Measurements from ENCODE around the gene NOX5. TPM values are rescaled to one million over a fixed set of nuclear protein-coding genes. Genes with fewer than 3 reads are reported as not detected.

Gene NOX5
- total and polyA plus RNA-seq, 4 donors = under 0.01 to 0.08 (median 0.01) TPM

DNA sequence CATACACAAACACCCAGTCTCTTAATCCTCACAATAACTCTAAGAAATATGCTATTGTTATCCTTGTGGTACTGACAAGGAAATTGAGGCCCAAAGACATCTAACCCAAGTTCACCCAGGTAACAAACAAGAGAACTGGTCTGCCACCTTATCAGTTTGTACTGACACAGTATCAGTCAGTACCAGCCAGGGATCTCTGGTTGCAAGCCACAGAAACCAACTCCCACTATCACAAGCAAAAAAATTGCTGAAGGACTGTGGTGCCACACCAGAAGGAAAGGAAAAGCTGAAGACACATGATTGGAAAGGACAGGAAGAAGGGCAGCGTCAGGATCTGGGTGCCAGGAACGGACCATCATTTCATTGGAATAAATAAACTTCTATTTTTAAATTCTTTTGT is 82.1 kb downstream of the NOX5 start:
- Histone ChIP-seq H3K4me3 (ENCODE audit: low read depth in 1 of 3, low read length in 3 of 3) (no peak overlapping the region), H3K9ac (ENCODE audit: low read depth in 1 of 2, low read length in 2 of 2) (no peak overlapping the region), H3K36me3 (ENCODE audit: control insufficient read depth in 4 of 4, insufficient read depth in 3 of 4, low read depth in 1 of 4, low read length in 3 of 4) (no peaks in the 10 kb centered on the region), H3K4me1 (ENCODE audit: control insufficient read depth in 4 of 4, insufficient read depth in 4 of 4, low read length in 3 of 4) (no peaks in the 10 kb centered on the region), H3K9me3 (ENCODE audit: control insufficient read depth in 4 of 4, low read length in 3 of 4) (no peaks in the 10 kb centered on the region), H3K27ac (ENCODE audit: low read depth in 1 of 2, low read length in 2 of 2) (no peak overlapping the region), H3K27me3 (ENCODE audit: control insufficient read depth in 4 of 4, insufficient read depth in 4 of 4, low read length in 3 of 4) (no peaks in the 10 kb centered on the region)
- 86% methylated on average over 2 of the region's 2 CpGs for WGBS
- TF ChIP-seq JUND (IDR thresholded peaks at IDR 0.05) (no peak), HNF4G (IDR thresholded peaks at IDR 0.05) (no peak), FOXA2 (IDR thresholded peaks at IDR 0.05) (no peak), EGR1 (IDR thresholded peaks at IDR 0.05; ENCODE audit: low read depth in 2 of 2) (no peak), RAD21 (IDR thresholded peaks at IDR 0.05) (no peak), GABPA (IDR thresholded peaks at IDR 0.05 in 1 of 2, conservative IDR thresholded peaks at IDR 0.05 in 1 of 2) (no peak), TAF1 (conservative IDR thresholded peaks at IDR 0.05) (no peak), RXRA (IDR thresholded peaks at IDR 0.05) (no peak), FOXA1 (IDR thresholded peaks at IDR 0.05) (no peak), YY1 (IDR thresholded peaks at IDR 0.05) (no peak), HNF4A (conservative IDR thresholded peaks at IDR 0.05) (no peak)
- TF ChIP-seq, protein P1, sequence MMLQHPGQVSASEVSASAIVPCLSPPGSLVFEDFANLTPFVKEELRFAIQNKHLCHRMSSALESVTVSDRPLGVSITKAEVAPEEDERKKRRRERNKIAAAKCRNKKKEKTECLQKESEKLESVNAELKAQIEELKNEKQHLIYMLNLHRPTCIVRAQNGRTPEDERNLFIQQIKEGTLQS (IDR thresholded peaks at IDR 0.05) = no peak
- TF ChIP-seq, protein P2, sequence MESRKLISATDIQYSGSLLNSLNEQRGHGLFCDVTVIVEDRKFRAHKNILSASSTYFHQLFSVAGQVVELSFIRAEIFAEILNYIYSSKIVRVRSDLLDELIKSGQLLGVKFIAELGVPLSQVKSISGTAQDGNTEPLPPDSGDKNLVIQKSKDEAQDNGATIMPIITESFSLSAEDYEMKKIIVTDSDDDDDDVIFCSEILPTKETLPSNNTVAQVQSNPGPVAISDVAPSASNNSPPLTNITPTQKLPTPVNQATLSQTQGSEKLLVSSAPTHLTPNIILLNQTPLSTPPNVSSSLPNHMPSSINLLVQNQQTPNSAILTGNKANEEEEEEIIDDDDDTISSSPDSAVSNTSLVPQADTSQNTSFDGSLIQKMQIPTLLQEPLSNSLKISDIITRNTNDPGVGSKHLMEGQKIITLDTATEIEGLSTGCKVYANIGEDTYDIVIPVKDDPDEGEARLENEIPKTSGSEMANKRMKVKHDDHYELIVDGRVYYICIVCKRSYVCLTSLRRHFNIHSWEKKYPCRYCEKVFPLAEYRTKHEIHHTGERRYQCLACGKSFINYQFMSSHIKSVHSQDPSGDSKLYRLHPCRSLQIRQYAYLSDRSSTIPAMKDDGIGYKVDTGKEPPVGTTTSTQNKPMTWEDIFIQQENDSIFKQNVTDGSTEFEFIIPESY (IDR thresholded peaks at IDR 0.05) = no peak
- TF ChIP-seq, protein P3, sequence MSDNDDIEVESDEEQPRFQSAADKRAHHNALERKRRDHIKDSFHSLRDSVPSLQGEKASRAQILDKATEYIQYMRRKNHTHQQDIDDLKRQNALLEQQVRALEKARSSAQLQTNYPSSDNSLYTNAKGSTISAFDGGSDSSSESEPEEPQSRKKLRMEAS (IDR thresholded peaks at IDR 0.05) = no peak
- DNase-seq (ENCODE audit: low spot score) = no peak

DNA sequence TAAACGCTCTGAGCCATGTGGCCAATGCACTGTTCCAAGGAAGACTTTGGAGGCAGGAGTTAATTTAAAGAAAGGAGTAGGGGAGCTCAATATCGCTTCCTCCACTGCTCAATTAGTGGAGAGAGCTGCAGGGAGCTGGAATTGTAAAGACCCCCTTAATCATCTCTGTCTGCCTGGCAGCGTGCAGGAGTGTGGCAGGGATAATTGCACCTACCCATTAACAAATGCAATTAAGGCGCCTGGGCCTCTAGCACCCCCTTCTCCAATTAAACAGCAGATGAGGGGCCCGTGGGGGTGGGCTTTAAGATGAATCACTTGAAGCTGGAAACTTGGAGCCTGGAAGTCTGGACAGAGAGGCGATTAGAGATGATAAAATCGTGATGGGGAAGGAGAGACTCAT is 84.3 kb downstream of the NOX5 start:
- Histone ChIP-seq H3K9ac (ENCODE audit: low read depth in 1 of 2, low read length in 2 of 2) (no peak overlapping the region), H3K4me3 (ENCODE audit: low read depth in 1 of 3, low read length in 3 of 3) (no peak overlapping the region), H3K27me3 (ENCODE audit: control insufficient read depth in 4 of 4, insufficient read depth in 4 of 4, low read length in 3 of 4) (no peaks in the 10 kb centered on the region), H3K27ac (ENCODE audit: low read depth in 1 of 2, low read length in 2 of 2) (no peak overlapping the region), H3K36me3 (ENCODE audit: control insufficient read depth in 4 of 4, insufficient read depth in 3 of 4, low read depth in 1 of 4, low read length in 3 of 4) (no peaks in the 10 kb centered on the region), H3K9me3 (ENCODE audit: control insufficient read depth in 4 of 4, low read length in 3 of 4) (no peaks in the 10 kb centered on the region), H3K4me1 (ENCODE audit: control insufficient read depth in 4 of 4, insufficient read depth in 4 of 4, low read length in 3 of 4) (no peaks in the 10 kb centered on the region)
- DNase-seq (ENCODE audit: low spot score) = no peak
- 94% methylated on average over 7 of the region's 7 CpGs for WGBS
- TF ChIP-seq TAF1 (conservative IDR thresholded peaks at IDR 0.05) (no peak), RAD21 (IDR thresholded peaks at IDR 0.05) (no peak), GABPA (IDR thresholded peaks at IDR 0.05 in 1 of 2, conservative IDR thresholded peaks at IDR 0.05 in 1 of 2) (no peak), YY1 (IDR thresholded peaks at IDR 0.05) (no peak), NR2F2 (IDR thresholded peaks at IDR 0.05) (no peak), HNF4G (IDR thresholded peaks at IDR 0.05) (no peak), FOXA1 (IDR thresholded peaks at IDR 0.05) (no peak)
- TF ChIP-seq, protein P3 (IDR thresholded peaks at IDR 0.05) = no peak
- TF ChIP-seq, protein P1 (IDR thresholded peaks at IDR 0.05) = no peak
- TF ChIP-seq, protein P2 (IDR thresholded peaks at IDR 0.05) = no peak

All from liver (tissue), 9 donors.